Measurements from ENCODE around the gene ZNF813.
"Not testable (repeated sequence)": the region's sequence is repeated elsewhere in the genome, so short reads cannot be mapped to it uniquely, and the experiment has no call there.

The ZNF813 gene

GRCh38 chr19:53467485-53468262, at the start of gene ZNF813:
Gene ZNF813, plus strand, starts transcription at chr19:53467733. Its CDS starts 16,090 bp downstream, at chr19:53483823.
- Histone ChIP-seq H3K36me3 (ENCODE audit: insufficient read depth) (no peaks in the 10 kb centered on the region), H3K27me3 (ENCODE audit: insufficient read depth, low read depth) (no peaks in the 10 kb centered on the region), H3K4me3 (IDR thresholded peaks at IDR 0.05; ENCODE audit: insufficient read depth, low read depth, low read length) (no peak within 1 kb of the TSS), H3K27ac (no peak within 1 kb of the TSS), H3K4me1 (ENCODE audit: low read depth, poor library complexity, severe bottlenecking) (no peaks in the 10 kb centered on the region), H4K20me1 (ENCODE audit: insufficient read depth) (no peaks in the 10 kb centered on the region), H3K79me2 (ENCODE audit: insufficient read depth, low read depth) (no peaks in the 10 kb centered on the region), H3K4me2 (no peak within 1 kb of the TSS), H3K9ac (no peak within 1 kb of the TSS), H2AFZ (ENCODE audit: low read depth) (no peak within 1 kb of the TSS)
- TF ChIP-seq, protein P1, sequence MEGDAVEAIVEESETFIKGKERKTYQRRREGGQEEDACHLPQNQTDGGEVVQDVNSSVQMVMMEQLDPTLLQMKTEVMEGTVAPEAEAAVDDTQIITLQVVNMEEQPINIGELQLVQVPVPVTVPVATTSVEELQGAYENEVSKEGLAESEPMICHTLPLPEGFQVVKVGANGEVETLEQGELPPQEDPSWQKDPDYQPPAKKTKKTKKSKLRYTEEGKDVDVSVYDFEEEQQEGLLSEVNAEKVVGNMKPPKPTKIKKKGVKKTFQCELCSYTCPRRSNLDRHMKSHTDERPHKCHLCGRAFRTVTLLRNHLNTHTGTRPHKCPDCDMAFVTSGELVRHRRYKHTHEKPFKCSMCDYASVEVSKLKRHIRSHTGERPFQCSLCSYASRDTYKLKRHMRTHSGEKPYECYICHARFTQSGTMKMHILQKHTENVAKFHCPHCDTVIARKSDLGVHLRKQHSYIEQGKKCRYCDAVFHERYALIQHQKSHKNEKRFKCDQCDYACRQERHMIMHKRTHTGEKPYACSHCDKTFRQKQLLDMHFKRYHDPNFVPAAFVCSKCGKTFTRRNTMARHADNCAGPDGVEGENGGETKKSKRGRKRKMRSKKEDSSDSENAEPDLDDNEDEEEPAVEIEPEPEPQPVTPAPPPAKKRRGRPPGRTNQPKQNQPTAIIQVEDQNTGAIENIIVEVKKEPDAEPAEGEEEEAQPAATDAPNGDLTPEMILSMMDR (conservative IDR thresholded peaks at IDR 0.05; ENCODE audit: low read depth, low read length) = no peak

DNA sequence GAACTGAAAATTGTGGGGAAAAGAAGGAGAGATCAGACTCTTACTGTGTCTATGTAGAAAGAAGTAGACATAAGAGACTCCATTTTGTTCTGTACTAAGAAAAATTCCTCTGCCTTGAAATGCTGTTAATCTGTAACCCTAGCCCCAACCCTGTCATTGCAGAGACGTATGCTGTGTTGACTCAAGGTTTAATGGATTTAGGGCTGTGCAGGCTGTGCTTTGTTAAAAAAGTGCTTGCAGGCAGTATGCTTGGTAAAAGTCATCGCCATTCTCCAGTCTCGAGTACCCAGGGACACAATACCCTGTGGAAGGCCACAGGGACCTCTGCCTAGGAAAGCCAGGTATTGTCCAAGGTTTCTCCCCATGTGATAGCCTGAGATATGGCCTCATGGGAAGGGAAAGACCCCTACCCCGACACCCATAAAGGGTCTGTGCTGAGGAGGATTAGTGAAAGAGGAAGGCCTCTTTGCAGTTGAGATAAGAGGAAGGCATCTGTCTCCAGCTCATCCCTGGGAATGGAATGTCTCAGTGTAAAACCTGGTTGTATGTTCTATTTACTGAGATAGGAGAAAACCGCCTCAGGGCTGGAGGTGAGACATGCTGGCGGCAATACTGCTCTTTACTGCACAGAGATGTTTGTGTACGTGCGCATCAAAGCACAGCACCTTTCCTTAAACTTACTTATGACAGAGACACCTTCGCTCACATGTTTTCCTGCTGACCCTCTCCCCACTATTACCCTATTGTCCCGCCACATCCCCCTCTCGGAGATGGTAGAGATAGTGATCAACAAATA, 46.8 kb upstream of the ZNF813 start:
- H3K9ac ChIP-seq; H4K20me1 ChIP-seq (ENCODE audit: insufficient read depth); H3K27ac ChIP-seq; H3K79me2 ChIP-seq (ENCODE audit: insufficient read depth, low read depth); H3K36me3 ChIP-seq (ENCODE audit: insufficient read depth); H3K4me2 ChIP-seq; H2AFZ ChIP-seq (ENCODE audit: low read depth); H3K4me1 ChIP-seq (ENCODE audit: low read depth, poor library complexity, severe bottlenecking); H3K27me3 ChIP-seq (ENCODE audit: insufficient read depth, low read depth); H3K4me3 ChIP-seq (IDR thresholded peaks at IDR 0.05; ENCODE audit: insufficient read depth, low read depth, low read length): not testable (repeated sequence)

DNA sequence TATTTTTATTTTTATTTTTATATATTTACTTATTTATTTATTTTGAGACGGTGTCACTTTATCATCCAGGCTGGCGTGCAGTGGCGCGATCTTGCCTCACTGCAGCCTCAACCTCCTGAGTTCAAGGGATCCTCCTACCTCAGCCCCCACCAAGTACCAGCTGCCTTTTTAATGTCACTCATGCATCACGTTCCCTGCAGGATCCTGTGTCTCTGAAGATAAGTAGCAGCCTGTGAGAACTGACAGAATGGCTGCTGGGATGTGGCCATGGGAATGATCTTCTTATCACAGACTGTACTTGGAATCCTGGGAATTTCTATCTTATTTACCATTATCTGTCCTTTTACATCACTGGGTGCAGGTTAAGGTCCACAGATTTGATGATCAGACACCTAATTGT, 45.0 kb upstream of the ZNF813 start:
- Histone ChIP-seq H3K79me2 (ENCODE audit: insufficient read depth, low read depth) (no peaks in the 10 kb centered on the region), H4K20me1 (ENCODE audit: insufficient read depth) (no peaks in the 10 kb centered on the region), H3K9ac (no peak overlapping the region), H3K36me3 (ENCODE audit: insufficient read depth) (no peaks in the 10 kb centered on the region), H3K4me2 (no peak overlapping the region), H3K4me1 (ENCODE audit: low read depth, poor library complexity, severe bottlenecking) (no peaks in the 10 kb centered on the region), H3K27me3 (ENCODE audit: insufficient read depth, low read depth) (no peaks in the 10 kb centered on the region), H3K4me3 (IDR thresholded peaks at IDR 0.05; ENCODE audit: insufficient read depth, low read depth, low read length) (no peak overlapping the region), H3K27ac (no peak overlapping the region), H2AFZ (ENCODE audit: low read depth) (no peak overlapping the region)
- TF ChIP-seq, protein P1 (conservative IDR thresholded peaks at IDR 0.05; ENCODE audit: low read depth, low read length) = no peak

- not testable (repeated sequence) for H3K27ac ChIP-seq; H3K9ac ChIP-seq; H3K4me3 ChIP-seq (IDR thresholded peaks at IDR 0.05; ENCODE audit: insufficient read depth, low read depth, low read length); H3K79me2 ChIP-seq (ENCODE audit: insufficient read depth, low read depth); H4K20me1 ChIP-seq (ENCODE audit: insufficient read depth); H3K27me3 ChIP-seq (ENCODE audit: insufficient read depth, low read depth); H2AFZ ChIP-seq (ENCODE audit: low read depth); H3K4me1 ChIP-seq (ENCODE audit: low read depth, poor library complexity, severe bottlenecking); H3K36me3 ChIP-seq (ENCODE audit: insufficient read depth); H3K4me2 ChIP-seq
Observed at GRCh38 chr19:53423074-53423473, 44.5 kb upstream of the ZNF813 start.

DNA sequence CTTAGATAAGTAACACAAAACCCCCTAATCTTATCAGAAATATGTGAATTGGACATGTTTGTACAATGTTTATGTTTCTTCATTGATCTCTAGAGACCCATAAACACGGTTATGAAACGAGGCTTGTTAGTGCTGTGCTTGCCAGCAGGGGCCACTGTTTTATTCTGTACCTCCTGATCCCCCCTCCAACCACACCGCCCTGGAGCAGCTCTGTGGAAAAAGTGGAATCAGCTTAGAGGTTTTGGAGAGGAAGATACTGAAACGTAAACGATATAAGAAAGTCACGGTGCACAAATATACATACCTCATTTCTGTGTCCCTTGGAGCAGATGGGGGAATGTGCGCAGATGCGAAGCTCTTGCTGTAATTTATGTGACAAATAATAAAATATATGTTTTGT, 43.9 kb upstream of the ZNF813 start:
- not testable (repeated sequence) for H2AFZ ChIP-seq (ENCODE audit: low read depth); H4K20me1 ChIP-seq (ENCODE audit: insufficient read depth); H3K4me2 ChIP-seq; H3K79me2 ChIP-seq (ENCODE audit: insufficient read depth, low read depth); H3K9ac ChIP-seq; H3K27me3 ChIP-seq (ENCODE audit: insufficient read depth, low read depth); H3K36me3 ChIP-seq (ENCODE audit: insufficient read depth); H3K4me3 ChIP-seq (IDR thresholded peaks at IDR 0.05; ENCODE audit: insufficient read depth, low read depth, low read length); H3K27ac ChIP-seq; H3K4me1 ChIP-seq (ENCODE audit: low read depth, poor library complexity, severe bottlenecking)

Measured in KMS-11 (cell line).